SK-N-SH treated with all-trans-retinoic acid at 6 μM for 48 hours (cell line): ENCODE measurements around the gene FCN3.

Experiments
- OSR1 ChIP-seq: fragments of 250-450 bp; sonication (Bioruptor Pico); IDR thresholded peaks from 2 replicates; pipeline ENCODE4 v1.8.0; 2022; ENCODE audit warnings: moderate library complexity, mild to moderate bottlenecking, inconsistent platforms
- SNAI2 ChIP-seq: fragments of 250-450 bp; sonication (Bioruptor Pico); IDR thresholded peaks from 2 replicates; pipeline ENCODE4 v1.5.0; 2020; ENCODE audit warnings: mild to moderate bottlenecking, moderate library complexity
- ZFP3 ChIP-seq: fragments of 250-450 bp; sonication (Bioruptor Pico); IDR thresholded peaks from 2 replicates; pipeline ENCODE4 v1.5.0; 2020; ENCODE audit warnings: mild to moderate bottlenecking, moderate library complexity
- ZFP30 ChIP-seq: fragments of 450-650 bp; formaldehyde crosslinking; IDR thresholded peaks from 2 replicates; pipeline ENCODE4 v1.5.0; 2022; ENCODE audit warnings: mild to moderate bottlenecking, moderate library complexity
- ZNF565 ChIP-seq: fragments of 450-650 bp; formaldehyde crosslinking; conservative IDR thresholded peaks from 2 replicates; pipeline ENCODE4 v1.5.0; 2020; ENCODE audit warnings: low read depth, mild to moderate bottlenecking, moderate library complexity
- ZNF70 ChIP-seq: fragments of 450-650 bp; formaldehyde crosslinking; IDR thresholded peaks from 2 replicates; pipeline ENCODE4 v1.5.0; 2020; ENCODE audit warnings: mild to moderate bottlenecking, moderate library complexity
- ZNF8 ChIP-seq: fragments of 450-650 bp; formaldehyde crosslinking; IDR thresholded peaks from 2 replicates; pipeline ENCODE4 v1.5.0; 2020; ENCODE audit warnings: mild to moderate bottlenecking, moderate library complexity
- TF ChIP-seq, protein P1 (sequence below): fragments of 250-450 bp; sonication (Bioruptor Pico); IDR thresholded peaks from 2 replicates; pipeline ENCODE4 v1.5.1; 2021; ENCODE audit warnings: mild to moderate bottlenecking, moderate library complexity
- TF ChIP-seq, protein P2 (sequence below): fragments of 250-450 bp; sonication (Bioruptor Pico); IDR thresholded peaks from 2 replicates; pipeline ENCODE4 v1.5.0; 2020; ENCODE audit warnings: mild to moderate bottlenecking, moderate library complexity
- TF ChIP-seq, protein P3 (sequence below): fragments of 250-450 bp; sonication (Bioruptor Pico); IDR thresholded peaks from 2 replicates; pipeline ENCODE4 v1.8.0; 2020; ENCODE audit warnings: mild to moderate bottlenecking, moderate library complexity, borderline replicate concordance

DNA sequence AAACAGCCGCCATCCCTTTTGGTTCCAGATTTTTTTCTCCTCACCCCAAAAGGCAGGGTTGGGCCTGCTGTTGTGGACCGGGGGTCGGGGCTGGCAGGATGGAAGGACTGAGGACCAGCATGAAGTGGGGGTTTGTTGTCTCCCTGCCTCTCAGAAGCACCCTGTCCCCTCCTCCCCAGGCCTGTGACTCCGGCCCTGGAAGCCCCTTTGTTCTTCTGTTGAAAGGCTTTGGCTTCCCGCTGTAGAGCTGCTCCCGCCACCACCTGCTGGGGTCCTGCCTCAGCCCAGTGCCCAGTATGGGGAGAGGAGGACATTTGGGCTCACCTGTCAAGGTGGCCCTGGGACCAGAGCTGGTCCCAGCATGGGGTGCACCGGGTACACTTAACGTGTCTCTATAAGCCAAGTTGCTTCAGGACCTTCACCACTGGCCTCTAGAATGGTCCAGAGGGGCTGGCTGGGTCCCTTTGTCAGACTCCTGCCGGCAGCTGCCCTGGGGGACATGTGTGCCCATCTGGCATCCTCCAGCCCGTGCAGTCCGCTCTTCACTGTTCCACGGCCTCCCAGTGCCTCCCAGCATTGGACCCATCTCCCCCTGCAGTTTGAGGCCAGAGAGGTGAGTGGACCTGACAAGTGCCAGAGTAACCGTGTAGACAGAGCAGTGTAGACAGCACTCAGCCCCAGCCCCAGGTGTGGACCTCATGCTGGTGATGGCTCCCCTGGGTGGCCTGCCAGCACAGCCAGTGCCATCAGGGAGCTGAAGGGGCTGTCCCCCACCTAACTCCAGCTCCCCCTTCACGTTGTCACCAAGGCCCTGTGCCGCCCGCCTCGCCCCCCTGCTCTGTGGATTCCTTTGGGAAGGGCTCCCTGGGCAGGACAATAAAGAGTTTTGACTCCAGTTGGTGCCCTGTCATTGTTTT lies 38.9 kb downstream of the FCN3 start:
- no peak for TF ChIP-seq ZNF565 (CRISPR knock-in tag)
- TF ChIP-seq, protein P1, sequence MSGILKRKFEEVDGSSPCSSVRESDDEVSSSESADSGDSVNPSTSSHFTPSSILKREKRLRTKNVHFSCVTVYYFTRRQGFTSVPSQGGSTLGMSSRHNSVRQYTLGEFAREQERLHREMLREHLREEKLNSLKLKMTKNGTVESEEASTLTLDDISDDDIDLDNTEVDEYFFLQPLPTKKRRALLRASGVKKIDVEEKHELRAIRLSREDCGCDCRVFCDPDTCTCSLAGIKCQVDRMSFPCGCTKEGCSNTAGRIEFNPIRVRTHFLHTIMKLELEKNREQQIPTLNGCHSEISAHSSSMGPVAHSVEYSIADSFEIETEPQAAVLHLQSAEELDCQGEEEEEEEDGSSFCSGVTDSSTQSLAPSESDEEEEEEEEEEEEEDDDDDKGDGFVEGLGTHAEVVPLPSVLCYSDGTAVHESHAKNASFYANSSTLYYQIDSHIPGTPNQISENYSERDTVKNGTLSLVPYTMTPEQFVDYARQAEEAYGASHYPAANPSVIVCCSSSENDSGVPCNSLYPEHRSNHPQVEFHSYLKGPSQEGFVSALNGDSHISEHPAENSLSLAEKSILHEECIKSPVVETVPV (CRISPR knock-in tag) = no peak
- no peak for TF ChIP-seq ZFP3 (CRISPR knock-in tag)
- TF ChIP-seq ZFP30 (CRISPR knock-in tag) = no peak
- no peak for TF ChIP-seq OSR1 (CRISPR knock-in tag)
- TF ChIP-seq ZNF8 (CRISPR knock-in tag) = no peak
- TF ChIP-seq, protein P2, sequence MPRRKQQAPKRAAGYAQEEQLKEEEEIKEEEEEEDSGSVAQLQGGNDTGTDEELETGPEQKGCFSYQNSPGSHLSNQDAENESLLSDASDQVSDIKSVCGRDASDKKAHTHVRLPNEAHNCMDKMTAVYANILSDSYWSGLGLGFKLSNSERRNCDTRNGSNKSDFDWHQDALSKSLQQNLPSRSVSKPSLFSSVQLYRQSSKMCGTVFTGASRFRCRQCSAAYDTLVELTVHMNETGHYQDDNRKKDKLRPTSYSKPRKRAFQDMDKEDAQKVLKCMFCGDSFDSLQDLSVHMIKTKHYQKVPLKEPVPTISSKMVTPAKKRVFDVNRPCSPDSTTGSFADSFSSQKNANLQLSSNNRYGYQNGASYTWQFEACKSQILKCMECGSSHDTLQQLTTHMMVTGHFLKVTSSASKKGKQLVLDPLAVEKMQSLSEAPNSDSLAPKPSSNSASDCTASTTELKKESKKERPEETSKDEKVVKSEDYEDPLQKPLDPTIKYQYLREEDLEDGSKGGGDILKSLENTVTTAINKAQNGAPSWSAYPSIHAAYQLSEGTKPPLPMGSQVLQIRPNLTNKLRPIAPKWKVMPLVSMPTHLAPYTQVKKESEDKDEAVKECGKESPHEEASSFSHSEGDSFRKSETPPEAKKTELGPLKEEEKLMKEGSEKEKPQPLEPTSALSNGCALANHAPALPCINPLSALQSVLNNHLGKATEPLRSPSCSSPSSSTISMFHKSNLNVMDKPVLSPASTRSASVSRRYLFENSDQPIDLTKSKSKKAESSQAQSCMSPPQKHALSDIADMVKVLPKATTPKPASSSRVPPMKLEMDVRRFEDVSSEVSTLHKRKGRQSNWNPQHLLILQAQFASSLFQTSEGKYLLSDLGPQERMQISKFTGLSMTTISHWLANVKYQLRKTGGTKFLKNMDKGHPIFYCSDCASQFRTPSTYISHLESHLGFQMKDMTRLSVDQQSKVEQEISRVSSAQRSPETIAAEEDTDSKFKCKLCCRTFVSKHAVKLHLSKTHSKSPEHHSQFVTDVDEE (CRISPR knock-in tag) = no peak
- TF ChIP-seq SNAI2 = no peak
- no peak for TF ChIP-seq ZNF70
- TF ChIP-seq, protein P3, sequence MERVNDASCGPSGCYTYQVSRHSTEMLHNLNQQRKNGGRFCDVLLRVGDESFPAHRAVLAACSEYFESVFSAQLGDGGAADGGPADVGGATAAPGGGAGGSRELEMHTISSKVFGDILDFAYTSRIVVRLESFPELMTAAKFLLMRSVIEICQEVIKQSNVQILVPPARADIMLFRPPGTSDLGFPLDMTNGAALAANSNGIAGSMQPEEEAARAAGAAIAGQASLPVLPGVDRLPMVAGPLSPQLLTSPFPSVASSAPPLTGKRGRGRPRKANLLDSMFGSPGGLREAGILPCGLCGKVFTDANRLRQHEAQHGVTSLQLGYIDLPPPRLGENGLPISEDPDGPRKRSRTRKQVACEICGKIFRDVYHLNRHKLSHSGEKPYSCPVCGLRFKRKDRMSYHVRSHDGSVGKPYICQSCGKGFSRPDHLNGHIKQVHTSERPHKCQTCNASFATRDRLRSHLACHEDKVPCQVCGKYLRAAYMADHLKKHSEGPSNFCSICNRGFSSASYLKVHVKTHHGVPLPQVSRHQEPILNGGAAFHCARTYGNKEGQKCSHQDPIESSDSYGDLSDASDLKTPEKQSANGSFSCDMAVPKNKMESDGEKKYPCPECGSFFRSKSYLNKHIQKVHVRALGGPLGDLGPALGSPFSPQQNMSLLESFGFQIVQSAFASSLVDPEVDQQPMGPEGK (CRISPR knock-in tag) = no peak
